Type B pancreatic cell (in vitro differentiated cells): ENCODE results near the gene KRAS. TPM values are rescaled to one million over a fixed set of nuclear protein-coding genes. Genes with fewer than 3 reads are reported as not detected.

Source experiments
- DNase-seq: peaks from one replicate; pipeline ENCODE4 v3.0.0; 2021; ENCODE audit warnings: mixed read lengths; ENCODE audit not compliant: unreplicated experiment; ENCODE audit errors: extremely low spot score
- H3K27ac Mint-ChIP-seq: 2 replicates; pipeline ENCODE4 v1.8.0; 2021; ENCODE audit warnings: mild to moderate bottlenecking, mixed read lengths
- H3K27me3 Mint-ChIP-seq: 2 replicates; pipeline ENCODE4 v1.8.0; 2021; ENCODE audit warnings: mixed read lengths
- H3K36me3 Mint-ChIP-seq: 2 replicates; pipeline ENCODE4 v1.8.0; 2021; ENCODE audit warnings: mixed read lengths
- H3K4me1 Mint-ChIP-seq: one replicate; pipeline ENCODE4 v1.8.0; 2021; ENCODE audit warnings: mixed read lengths; ENCODE audit not compliant: unreplicated experiment
- H3K4me3 Mint-ChIP-seq: 2 replicates; pipeline ENCODE4 v1.8.0; 2021; ENCODE audit warnings: mild to moderate bottlenecking, mixed read lengths
- H3K9me3 Mint-ChIP-seq: 2 replicates; pipeline ENCODE4 v1.8.0; 2021; ENCODE audit warnings: mixed read lengths
- total RNA-seq: library from RNA; stranded (reverse); gene quantifications from 2 replicates; pipeline ENCODE4 v1.2.1, GENCODE V29; 2021; ENCODE audit warnings: low replicate concordance
- TF ChIP-seq, protein P1 (sequence below): fragments of 200-600 bp; sonication (generic); conservative IDR thresholded peaks from 2 replicates; pipeline ENCODE4 v1.5.0; 2021; ENCODE audit warnings: antibody characterized with exemption, mild to moderate bottlenecking

Gene KRAS
- total RNA-seq, 1 donor from 2014 or later: 37.4 TPM

DNA sequence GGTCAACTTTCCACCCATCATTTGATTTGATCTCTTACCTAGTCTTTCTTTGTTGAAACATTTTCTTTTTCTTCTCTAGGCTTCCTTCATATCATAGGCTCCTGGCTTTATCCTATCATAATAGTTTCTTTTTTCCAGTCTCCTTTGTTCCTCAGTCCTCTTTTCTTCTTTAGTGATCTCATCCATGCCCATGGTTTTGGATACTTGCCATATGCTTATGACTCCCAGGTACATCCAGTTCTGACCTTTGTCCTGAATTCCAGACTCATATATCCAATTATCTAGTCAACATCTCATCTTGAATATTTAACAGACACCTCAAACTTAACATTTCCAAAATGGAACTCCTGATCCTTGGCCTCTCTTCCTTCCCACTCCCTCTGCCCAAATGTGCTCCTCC, 36.1 kb upstream of the KRAS start:
- H3K36me3 Mint-ChIP-seq: peaks cover 4% of the 10 kb centered on the region
- peaks cover 4% of the 10 kb centered on the region for H3K9me3 Mint-ChIP-seq
- DNase-seq: no peak
- no peaks in the 10 kb centered on the region for H3K4me1 Mint-ChIP-seq
- no peaks in the 10 kb centered on the region for H3K27me3 Mint-ChIP-seq
- H3K4me3 Mint-ChIP-seq: no peak overlapping the region
- TF ChIP-seq, protein P1, sequence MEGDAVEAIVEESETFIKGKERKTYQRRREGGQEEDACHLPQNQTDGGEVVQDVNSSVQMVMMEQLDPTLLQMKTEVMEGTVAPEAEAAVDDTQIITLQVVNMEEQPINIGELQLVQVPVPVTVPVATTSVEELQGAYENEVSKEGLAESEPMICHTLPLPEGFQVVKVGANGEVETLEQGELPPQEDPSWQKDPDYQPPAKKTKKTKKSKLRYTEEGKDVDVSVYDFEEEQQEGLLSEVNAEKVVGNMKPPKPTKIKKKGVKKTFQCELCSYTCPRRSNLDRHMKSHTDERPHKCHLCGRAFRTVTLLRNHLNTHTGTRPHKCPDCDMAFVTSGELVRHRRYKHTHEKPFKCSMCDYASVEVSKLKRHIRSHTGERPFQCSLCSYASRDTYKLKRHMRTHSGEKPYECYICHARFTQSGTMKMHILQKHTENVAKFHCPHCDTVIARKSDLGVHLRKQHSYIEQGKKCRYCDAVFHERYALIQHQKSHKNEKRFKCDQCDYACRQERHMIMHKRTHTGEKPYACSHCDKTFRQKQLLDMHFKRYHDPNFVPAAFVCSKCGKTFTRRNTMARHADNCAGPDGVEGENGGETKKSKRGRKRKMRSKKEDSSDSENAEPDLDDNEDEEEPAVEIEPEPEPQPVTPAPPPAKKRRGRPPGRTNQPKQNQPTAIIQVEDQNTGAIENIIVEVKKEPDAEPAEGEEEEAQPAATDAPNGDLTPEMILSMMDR: no peak
- no peak overlapping the region for H3K27ac Mint-ChIP-seq

DNA sequence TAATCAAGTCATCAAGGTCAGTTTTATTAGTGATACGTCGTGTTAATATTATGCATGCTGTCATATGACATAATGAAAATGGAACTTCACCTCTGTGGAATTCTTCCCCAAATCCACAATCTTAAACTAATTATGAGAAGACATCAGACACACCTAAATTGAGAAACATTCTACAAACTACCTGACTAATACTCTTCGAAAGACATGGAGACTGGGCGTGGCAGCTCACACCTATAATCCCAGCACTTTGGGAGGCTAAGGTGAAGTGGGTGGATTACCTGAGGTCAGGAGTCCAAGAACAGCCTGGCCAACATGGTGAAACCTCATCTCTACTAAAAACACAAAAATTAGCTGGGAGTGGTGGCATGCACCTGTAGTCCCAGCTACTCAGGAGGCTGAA, 33.3 kb upstream of the KRAS start:
- no peak overlapping the region for H3K4me3 Mint-ChIP-seq
- H3K27me3 Mint-ChIP-seq: no peaks in the 10 kb centered on the region
- TF ChIP-seq, protein P1: no peak
- no peaks in the 10 kb centered on the region for H3K4me1 Mint-ChIP-seq
- peaks cover 4% of the 10 kb centered on the region for H3K36me3 Mint-ChIP-seq
- peaks cover 4% of the 10 kb centered on the region for H3K9me3 Mint-ChIP-seq
- DNase-seq: no peak
- no peak overlapping the region for H3K27ac Mint-ChIP-seq

GRCh38 chr12:25283006-25283405, 32.3 kb upstream of the KRAS start:
- Mint-ChIP-seq H3K27me3 (no peaks in the 10 kb centered on the region), H3K4me3 (no peak overlapping the region), H3K27ac (no peak overlapping the region), H3K36me3 (peaks cover 4% of the 10 kb centered on the region), H3K9me3 (no peaks in the 10 kb centered on the region), H3K4me1 (no peaks in the 10 kb centered on the region)
- no peak for DNase-seq
- TF ChIP-seq, protein P1: no peak

DNA sequence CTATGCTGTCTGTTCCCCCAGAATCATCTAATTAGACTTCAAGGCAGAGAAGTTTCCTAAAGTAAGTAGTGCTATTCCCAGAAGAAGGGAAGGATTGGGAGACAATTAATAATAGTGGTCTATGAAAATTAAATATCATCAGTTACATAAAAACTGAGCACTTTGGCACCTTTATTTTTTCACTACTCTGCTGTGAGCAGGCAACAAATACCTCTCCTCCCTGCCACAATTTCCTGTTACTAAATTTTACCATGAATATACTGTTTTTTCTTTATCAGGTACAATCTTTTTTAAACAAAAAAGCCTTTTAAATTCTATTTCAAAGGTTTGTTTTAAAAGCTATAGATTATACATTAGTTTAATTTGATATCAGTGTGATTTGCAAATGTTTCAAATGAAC, 29.4 kb upstream of the KRAS start:
- no peaks in the 10 kb centered on the region for H3K9me3 Mint-ChIP-seq
- no peak for DNase-seq
- H3K27me3 Mint-ChIP-seq: no peaks in the 10 kb centered on the region
- peaks cover 8% of the 10 kb centered on the region for H3K4me1 Mint-ChIP-seq
- no peak overlapping the region for H3K27ac Mint-ChIP-seq
- H3K4me3 Mint-ChIP-seq: no peak overlapping the region
- peaks cover 7% of the 10 kb centered on the region for H3K36me3 Mint-ChIP-seq
- TF ChIP-seq, protein P1: no peak

GRCh38 chr12:25278269-25278668, 27.5 kb upstream of the KRAS start:
- H3K36me3 Mint-ChIP-seq: peaks cover 4% of the 10 kb centered on the region
- no peaks in the 10 kb centered on the region for H3K27me3 Mint-ChIP-seq
- TF ChIP-seq, protein P1: no peak
- H3K4me1 Mint-ChIP-seq: peaks cover 8% of the 10 kb centered on the region
- H3K4me3 Mint-ChIP-seq: no peak overlapping the region
- no peak overlapping the region for H3K27ac Mint-ChIP-seq
- no peak for DNase-seq
- no peaks in the 10 kb centered on the region for H3K9me3 Mint-ChIP-seq
